ENCODE results near the gene GRK2. TPM values are rescaled to one million over a fixed set of nuclear protein-coding genes. Genes with fewer than 3 reads are reported as not detected.

Gene GRK2
- total RNA-seq, 1 donor = 33.2 TPM

- DNase-seq (ENCODE audit: low read depth) = no peak
- TF ChIP-seq, protein P1, sequence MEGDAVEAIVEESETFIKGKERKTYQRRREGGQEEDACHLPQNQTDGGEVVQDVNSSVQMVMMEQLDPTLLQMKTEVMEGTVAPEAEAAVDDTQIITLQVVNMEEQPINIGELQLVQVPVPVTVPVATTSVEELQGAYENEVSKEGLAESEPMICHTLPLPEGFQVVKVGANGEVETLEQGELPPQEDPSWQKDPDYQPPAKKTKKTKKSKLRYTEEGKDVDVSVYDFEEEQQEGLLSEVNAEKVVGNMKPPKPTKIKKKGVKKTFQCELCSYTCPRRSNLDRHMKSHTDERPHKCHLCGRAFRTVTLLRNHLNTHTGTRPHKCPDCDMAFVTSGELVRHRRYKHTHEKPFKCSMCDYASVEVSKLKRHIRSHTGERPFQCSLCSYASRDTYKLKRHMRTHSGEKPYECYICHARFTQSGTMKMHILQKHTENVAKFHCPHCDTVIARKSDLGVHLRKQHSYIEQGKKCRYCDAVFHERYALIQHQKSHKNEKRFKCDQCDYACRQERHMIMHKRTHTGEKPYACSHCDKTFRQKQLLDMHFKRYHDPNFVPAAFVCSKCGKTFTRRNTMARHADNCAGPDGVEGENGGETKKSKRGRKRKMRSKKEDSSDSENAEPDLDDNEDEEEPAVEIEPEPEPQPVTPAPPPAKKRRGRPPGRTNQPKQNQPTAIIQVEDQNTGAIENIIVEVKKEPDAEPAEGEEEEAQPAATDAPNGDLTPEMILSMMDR (IDR thresholded peaks at IDR 0.05; ENCODE audit: insufficient read depth, low read depth, low read length) = no peak
These were observed 35.1 kb downstream of the GRK2 start for GRCh38 chr11:67301313-67301921.

GRCh38 chr11:67301951-67302516 lies 35.8 kb downstream of the GRK2 start:
- TF ChIP-seq, protein P1 (IDR thresholded peaks at IDR 0.05; ENCODE audit: insufficient read depth, low read depth, low read length) = no peak
- H3K4me3 ChIP-seq (ENCODE audit: low read depth, low read length) = no peak overlapping the region
- DNase-seq (ENCODE audit: low read depth) = peak; percentile 47

More at GRCh38 chr11:67301313-67301921, 35.1 kb downstream of the GRK2 start:
- no peak overlapping the region for H3K4me3 ChIP-seq (ENCODE audit: low read depth, low read length)

- TF ChIP-seq, protein P1 (IDR thresholded peaks at IDR 0.05; ENCODE audit: insufficient read depth, low read depth, low read length) = no peak
- peak; percentile 59 for DNase-seq (ENCODE audit: low read depth)
- peak overlapping the region; percentile 77 for H3K4me3 ChIP-seq (ENCODE audit: low read depth, low read length)
These were observed 36.4 kb downstream of the GRK2 start for GRCh38 chr11:67302571-67303131.

DNA sequence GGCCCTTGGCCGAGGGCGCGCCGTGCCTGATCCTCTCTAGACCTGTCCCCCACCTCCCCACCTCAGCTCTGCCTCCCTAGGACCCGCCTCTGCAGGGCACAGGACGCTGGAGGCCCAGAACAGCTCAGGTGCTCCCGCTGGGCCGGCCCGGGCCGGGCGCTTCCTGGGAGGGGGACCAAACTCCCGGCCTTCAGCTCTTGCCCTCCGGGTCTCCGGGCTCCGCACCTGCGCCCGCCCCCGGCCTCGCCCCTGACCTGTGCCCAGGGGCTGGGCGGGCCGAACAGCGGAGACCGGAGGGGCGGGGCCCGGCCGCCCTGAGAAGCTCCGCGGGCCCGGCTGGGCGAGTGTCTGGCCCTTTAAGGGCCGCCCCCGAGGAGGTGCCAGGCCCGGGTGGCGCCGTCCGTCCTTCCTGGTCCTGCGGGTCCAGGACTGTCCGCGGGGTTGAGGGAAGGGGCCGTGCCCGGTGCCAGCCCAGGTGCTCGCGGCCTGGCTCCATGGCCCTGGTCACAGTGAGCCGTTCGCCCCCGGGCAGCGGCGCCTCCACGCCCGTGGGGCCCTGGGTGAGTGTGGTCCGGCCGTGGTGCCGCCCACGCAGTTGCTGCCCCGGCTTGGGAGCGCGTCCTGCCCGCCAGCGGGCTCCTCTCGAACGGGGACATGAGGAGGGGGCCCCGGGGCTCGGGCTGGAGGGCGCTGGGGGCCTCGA lies 37.0 kb downstream of the GRK2 start, which contains the start of gene SSH3:
Gene SSH3, plus strand, starts transcription at position 399 of the 703 bp plus-strand sequence. Its CDS starts 96 bp downstream, at position 495.
- TF ChIP-seq, protein P1 (IDR thresholded peaks at IDR 0.05; ENCODE audit: insufficient read depth, low read depth, low read length) = no peak
- H3K4me3 ChIP-seq (ENCODE audit: low read depth, low read length) = peak within 1 kb of the TSS; percentile 77
- peak; percentile 57 for DNase-seq (ENCODE audit: low read depth)

DNA sequence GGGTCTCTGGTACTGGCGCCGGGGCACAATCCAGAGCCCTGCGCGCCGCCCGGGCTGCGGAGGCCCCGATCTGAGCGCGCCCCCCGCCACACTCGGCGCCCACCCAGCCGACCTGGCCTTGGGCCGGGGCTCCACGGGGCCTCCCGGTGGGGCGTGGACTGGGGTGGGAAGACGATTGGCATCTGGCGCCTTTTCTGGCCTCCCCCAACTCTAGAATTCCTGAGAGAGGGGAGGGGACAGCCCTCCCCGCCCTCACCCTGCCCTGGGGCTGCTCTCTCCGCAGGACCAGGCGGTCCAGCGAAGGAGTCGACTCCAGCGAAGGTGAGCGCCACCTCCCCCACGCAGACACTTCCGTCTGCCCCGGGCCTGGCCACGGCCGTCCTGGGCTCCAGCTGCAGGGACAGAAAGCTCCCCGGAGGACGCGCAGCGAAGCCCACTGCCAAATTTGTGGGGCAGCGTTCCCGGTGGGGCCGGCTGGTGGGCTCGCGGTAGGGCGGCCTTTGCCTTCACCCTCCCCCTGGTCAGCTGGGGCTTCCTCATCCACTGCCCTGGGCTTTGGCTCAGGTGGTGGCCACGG lies 37.6 kb downstream of the GRK2 start:
- TF ChIP-seq, protein P1 (IDR thresholded peaks at IDR 0.05; ENCODE audit: insufficient read depth, low read depth, low read length) = no peak
- peak overlapping the region; percentile 77 for H3K4me3 ChIP-seq (ENCODE audit: low read depth, low read length)
- peak; percentile 17 for DNase-seq (ENCODE audit: low read depth)

DNA sequence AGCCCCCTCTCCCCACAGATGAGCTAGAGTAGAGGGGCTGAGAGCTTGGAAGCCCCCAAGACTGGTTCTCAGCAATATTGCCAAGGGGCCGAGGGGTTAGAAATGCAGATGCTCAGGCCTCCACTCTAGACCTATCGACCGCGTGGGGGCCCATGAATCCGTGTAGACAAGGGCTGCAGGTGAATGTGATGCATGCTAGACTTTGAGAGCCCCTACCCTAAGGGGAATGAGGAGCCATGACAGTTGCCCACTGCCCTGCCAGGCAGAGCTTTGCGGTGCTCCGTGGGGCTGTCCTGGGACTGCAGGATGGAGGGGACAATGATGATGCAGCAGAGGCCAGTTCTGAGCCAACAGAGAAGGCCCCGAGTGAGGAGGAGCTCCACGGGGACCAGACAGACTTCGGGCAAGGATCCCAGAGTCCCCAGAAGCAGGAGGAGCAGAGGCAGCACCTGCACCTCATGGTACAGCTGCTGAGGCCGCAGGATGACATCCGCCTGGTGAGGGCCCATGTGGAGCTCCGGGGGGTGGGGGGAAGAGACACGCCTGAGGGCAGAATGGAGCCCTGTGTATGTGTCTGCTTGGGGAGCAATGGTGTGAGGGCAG lies 38.3 kb downstream of the GRK2 start:
- TF ChIP-seq, protein P1 (IDR thresholded peaks at IDR 0.05; ENCODE audit: insufficient read depth, low read depth, low read length) = no peak
- no peak for DNase-seq (ENCODE audit: low read depth)
- peak overlapping the region; percentile 77 for H3K4me3 ChIP-seq (ENCODE audit: low read depth, low read length)

Data from fibroblast of villous mesenchyme (primary cell).